ENCODE results near the gene NCOA1.
A peak's percentile ranks its signal among the peaks of the same experiment; 100 is the strongest.
"Not testable (repeated sequence)": the region's sequence is repeated elsewhere in the genome, so short reads cannot be mapped to it uniquely, and the experiment has no call there.

Gene NCOA1

GRCh38 chr2:24474053-24474452 lies 17.0 kb upstream of the NCOA1 start:
- DNase-seq (ENCODE audit: low read depth), result no peak

GRCh38 chr2:24477229-24477628 lies 13.8 kb upstream of the NCOA1 start:
- DNase-seq (ENCODE audit: low read depth), result no peak

GRCh38 chr2:24478243-24478642 lies 12.8 kb upstream of the NCOA1 start:
- DNase-seq (ENCODE audit: low read depth), result no peak

- DNase-seq (ENCODE audit: low read depth), result no peak
Observed at GRCh38 chr2:24480245-24480644, 10.8 kb upstream of the NCOA1 start.

DNA sequence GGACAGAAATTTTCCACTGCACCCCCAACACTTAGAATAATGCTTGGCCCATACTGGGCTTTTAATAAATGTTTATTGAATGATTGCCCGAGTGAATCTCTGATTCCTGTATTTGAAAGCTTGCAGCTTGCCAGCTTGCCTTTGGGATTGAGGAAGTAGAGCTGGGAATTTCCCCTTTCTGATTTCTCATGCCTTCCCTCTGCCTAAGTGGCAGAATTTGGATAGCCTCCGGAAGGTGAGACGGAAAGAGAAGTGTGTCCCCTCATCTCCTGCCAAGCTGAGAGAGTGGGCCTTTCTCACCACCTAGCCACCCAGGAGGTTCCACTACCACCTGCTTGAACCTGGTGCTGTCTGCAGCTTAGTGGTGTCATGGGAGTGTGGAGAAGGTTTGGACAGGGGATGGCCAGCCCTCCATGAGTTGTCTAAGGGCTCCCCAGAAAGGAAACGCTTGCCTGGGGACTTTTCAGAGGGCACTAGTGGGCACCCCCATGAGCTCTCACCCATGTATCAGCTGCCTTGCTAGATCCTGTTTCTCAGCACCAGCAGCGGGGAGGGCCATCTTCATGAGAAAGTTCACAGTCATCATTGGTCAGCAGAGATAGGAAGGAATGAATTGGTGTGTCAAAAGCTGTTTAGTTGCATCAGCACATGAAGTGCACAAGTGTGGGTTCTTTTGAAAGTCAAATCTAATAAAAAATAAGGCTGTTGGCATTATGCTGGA lies 8.6 kb upstream of the NCOA1 start:
- no peak for DNase-seq (ENCODE audit: low read depth)

GRCh38 chr2:24482972-24483300 lies 8.1 kb upstream of the NCOA1 start:
- DNase-seq (ENCODE audit: low read depth), result no peak

GRCh38 chr2:24484677-24485076 lies 6.4 kb upstream of the NCOA1 start:
- DNase-seq (ENCODE audit: low read depth), result not testable (repeated sequence)

- no peak for DNase-seq (ENCODE audit: low read depth)
Observed at GRCh38 chr2:24485197-24485596, 5.9 kb upstream of the NCOA1 start.

DNA sequence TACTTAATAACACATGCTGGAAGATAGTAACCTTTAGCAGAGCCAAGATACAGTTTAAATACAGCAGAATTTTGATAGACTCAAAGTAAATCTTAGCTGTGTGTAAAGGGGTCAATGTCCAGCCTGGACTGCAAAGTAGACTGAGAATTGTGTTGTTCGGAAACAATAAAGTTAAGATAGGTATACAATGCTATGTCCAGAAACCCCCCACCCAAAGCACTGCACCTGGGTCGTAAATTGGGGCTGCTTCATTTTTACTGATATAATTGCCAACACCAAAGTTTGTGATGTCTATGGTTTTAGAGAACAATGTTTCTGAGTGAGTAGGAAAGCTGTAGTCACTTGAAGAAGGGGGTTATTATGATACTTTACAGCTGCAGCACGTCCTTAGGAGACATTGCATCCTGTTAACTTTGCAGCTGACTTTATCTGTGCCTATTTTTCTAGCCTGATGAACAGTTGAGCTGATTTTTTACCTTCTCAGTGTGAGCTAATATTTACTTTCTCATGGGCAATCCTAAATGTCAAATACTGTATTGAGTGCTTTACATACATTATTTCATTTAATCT lies 4.3 kb upstream of the NCOA1 start:
- DNase-seq (ENCODE audit: low read depth), result no peak

- DNase-seq (ENCODE audit: low read depth), result no peak
Observed at GRCh38 chr2:24489465-24490180, 1.4 kb upstream of the NCOA1 start.

DNA sequence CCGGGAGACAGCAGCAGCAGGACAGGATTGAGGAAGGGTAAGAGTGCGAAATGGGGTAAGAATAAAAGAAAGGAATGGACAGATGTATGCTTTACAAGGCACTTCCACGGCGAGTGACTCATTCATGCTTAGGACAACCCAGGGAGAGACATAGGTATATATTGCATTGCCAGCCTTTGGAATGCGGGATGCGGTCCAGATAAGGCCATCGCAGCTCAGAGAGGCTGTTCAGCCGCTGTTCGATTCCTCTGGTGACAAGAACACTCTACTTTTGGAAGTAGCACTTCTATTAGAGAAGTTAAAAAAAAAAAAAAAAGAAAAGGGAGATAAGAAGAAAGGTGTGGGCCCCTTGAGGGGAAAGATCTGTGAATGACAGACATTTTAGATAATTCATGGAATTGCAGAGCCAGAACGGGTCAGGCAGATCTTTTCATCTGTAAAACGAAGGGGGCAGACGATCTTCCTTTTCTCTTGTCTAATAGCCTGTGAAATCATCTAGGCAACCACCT lies 819 bp upstream of the NCOA1 start:
- no peak for DNase-seq (ENCODE audit: low read depth)

DNA sequence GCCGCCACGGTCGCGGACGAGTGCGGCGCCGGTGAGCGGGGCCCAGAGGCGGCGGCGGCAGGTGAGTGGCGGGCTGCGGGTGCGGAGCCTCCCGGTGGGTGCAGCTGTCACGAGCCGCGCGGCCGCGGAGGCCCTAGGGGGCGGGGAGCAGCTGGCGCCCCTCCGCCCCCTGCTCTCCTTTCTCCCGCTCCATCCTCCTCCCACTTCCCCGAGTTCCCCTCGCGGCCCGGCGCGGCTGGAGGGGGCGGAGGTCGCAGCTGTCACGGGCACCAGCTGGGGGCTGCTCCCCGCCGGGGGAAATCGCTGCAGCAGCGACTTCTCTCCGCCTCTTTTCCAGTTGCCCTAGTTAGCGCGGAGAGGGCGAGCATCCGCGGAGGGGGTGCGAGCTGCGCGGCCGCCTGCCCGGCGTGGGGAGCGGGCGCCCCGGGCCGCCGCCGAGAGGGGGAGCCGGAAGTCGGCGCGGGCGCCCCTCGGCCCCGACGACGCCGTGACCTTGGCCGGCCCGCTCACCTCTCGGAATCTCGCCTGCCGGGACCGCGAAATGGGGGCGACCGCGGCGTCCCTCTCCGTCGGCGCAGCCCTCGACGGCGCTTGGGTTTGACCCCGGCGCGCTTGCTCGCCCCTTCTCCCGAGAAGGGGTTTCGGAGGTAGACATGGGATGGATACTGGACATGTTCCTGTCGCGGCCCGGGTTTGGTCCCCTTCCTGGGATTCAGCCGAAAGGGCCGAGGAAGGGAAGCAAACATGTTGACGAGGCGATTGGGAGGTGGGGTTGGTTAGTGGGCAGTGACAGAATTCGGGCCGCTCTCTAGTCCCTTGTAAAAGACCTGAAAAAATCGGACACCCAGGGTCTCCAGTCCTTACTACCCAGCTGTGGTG lies 727 bp downstream of the NCOA1 start:
- no peak for DNase-seq (ENCODE audit: low read depth)

DNA sequence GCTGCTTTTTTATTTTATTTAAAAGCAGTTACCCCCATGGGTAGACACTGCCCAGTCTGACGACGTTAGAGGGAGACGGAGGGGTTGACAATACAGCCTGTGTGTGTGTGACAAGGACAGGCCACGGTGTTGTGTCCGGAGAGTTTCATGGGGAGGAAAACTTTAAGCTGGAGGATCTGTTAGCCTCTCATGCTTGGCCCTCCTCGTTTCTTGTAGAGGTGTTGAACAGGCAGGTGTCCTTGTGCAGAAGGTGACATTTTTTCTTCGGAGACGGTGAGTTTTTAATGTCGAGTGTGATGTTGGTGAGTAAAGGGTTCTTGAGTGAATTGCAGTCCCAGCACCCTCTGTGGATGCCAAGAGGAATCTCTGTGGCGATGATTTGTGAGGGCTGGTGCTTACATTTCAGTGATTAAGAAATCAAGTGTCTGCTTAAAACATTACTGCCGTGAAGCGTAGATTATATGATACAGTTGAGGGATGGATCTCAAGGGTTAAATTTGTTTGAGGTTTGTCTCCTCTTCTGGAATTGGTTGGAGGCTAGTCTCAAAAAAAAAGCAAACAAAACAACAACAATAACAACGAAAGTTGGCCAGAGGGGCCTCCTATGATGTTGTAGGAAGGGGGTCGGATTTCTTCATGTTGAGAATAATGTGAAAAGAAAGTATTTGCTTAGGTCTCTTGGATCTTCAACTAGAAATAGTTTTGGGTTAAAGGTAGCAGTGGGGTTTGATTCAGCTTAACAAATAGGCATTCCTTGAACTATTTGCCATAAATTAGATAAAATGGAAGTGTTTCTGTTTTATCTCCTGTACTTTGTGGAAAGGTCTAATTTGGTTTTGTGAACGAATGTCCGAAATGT lies 1.6 kb downstream of the NCOA1 start:
- DNase-seq (ENCODE audit: low read depth), result no peak

DNA sequence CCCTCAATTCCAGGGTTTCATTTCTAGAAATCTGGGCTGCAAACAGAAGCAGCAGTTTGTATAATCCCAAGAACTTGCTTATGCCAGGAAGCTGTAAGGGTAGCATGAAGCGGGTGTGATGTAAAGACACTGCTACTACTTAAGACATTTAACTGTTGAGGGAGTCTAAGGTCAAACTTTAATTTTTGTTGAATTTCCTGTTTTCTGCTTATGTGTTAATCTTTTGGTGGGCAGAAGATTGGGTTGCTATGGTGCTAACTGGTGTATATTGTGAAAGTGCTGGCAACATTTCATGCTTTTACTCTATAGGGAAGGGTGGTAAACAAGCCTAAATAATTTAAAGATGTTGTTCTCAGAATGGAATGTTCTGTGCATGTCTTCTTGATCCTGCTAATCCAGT lies 2.7 kb downstream of the NCOA1 start:
- DNase-seq (ENCODE audit: low read depth), result peak; percentile 72

GRCh38 chr2:24494410-24494809 lies 3.4 kb downstream of the NCOA1 start:
- no peak for DNase-seq (ENCODE audit: low read depth)

GRCh38 chr2:24495451-24495850 lies 4.4 kb downstream of the NCOA1 start:
- no peak for DNase-seq (ENCODE audit: low read depth)

GRCh38 chr2:24496959-24497358 lies 5.9 kb downstream of the NCOA1 start:
- no peak for DNase-seq (ENCODE audit: low read depth)

- no peak for DNase-seq (ENCODE audit: low read depth)
Observed at GRCh38 chr2:24497685-24498084, 6.6 kb downstream of the NCOA1 start.

GRCh38 chr2:24498121-24498520 lies 7.1 kb downstream of the NCOA1 start:
- no peak for DNase-seq (ENCODE audit: low read depth)

- DNase-seq (ENCODE audit: low read depth), result no peak
Observed at GRCh38 chr2:24501813-24502212, 10.8 kb downstream of the NCOA1 start.

- no peak for DNase-seq (ENCODE audit: low read depth)
Observed at GRCh38 chr2:24505534-24506275, 14.7 kb downstream of the NCOA1 start.
